Right lobe of liver (tissue), 6 donors: ENCODE measurements around the gene RAB4A. TPM values are rescaled to one million over a fixed set of nuclear protein-coding genes. Genes with fewer than 3 reads are reported as not detected.

Experiments used
- ATAC-seq, 4 donors: fragments of 200-7000 bp; cut with Tn5 transposase; one replicate each; pipeline ENCODE4 v1.9.1; 2020; ENCODE audit warnings: mild to moderate bottlenecking in 4 of 4, moderate library complexity in 4 of 4
- DNase-seq, 3 donors: peaks; one replicate each; pipeline ENCODE4 v3.0.0-alpha.2; 2020
- H3K27ac ChIP-seq, 3 donors: fragments of 200-600 bp; one replicate each; pipeline ENCODE4 v1.8.0; 2022
- H3K27me3 ChIP-seq, 2 donors: fragments of 200-600 bp; one replicate each; pipeline ENCODE4 v1.8.0; 2022
- H3K36me3 ChIP-seq, 4 donors: fragments of 200-600 bp; sonication (generic) in 1 of 4; one replicate each; pipeline versions ENCODE4 v1.5.1 to v1.8.0; 2017 to 2022; ENCODE audit warnings: control low read depth in 1 of 4
- H3K4me1 ChIP-seq, 4 donors: fragments of 200-600 bp; sonication (generic) in 1 of 4; one replicate each; pipeline versions ENCODE4 v1.5.1 to v1.8.0; 2017 to 2022; ENCODE audit warnings: control low read depth in 1 of 4
- H3K4me3 ChIP-seq, 3 donors: fragments of 200-600 bp; one replicate each; pipeline ENCODE4 v1.8.0; 2022
- H3K9me3 ChIP-seq, 4 donors: fragments of 200-600 bp; sonication (generic) in 1 of 4; one replicate each; pipeline versions ENCODE4 v1.5.1 to v1.8.0; 2017 to 2022; ENCODE audit warnings: control low read depth in 1 of 4
- POLR2A ChIP-seq: fragments of 450-650 bp; IDR thresholded peaks from one replicate; pipeline ENCODE4 v1.6.1; 2017; ENCODE audit warnings: antibody characterized with exemption, mild to moderate bottlenecking
- WGBS: methylation state at CpG from one replicate; pipeline ENCODE4 v1.1.6; 2018; ENCODE audit warnings: low coverage, low lambda C conversion rate; ENCODE audit not compliant: insufficient coverage; ENCODE audit errors: missing lambda C conversion rate; 5-methylcytosine and 5-hydroxymethylcytosine counted together
- intact Hi-C, 2 donors: fragments of 100-400 bp; cut with DNase I; formaldehyde crosslinking; loops; one replicate each; pipeline versions ENCODE4 v1.11.2 to v1.14.1; 2022
- total RNA-seq, 6 experiments: library from RNA; depleted of rRNA in 2 of 6; stranded (reverse); fragments of >200 nt in 2 of 6; fragmentation: NEBNext Ultra II Directional in 3 of 6; extraction: Animal tissue kit (Norgen Biotek cat#: 25700) in 3 of 6; gene quantifications; one replicate each; pipeline versions ENCODE4 v1.1.0 to v1.2.4, GENCODE V29; 2016 to 2023
- TF ChIP-seq, protein P1 (sequence below), 4 donors: fragments of 200-600 bp in 3 of 4; fragments of 450-650 bp in 1 of 4; IDR thresholded peaks; one replicate each; pipeline versions ENCODE4 v1.5.1 to v1.8.0; 2016 to 2022; ENCODE audit warnings: antibody characterized with exemption in 4 of 4, mild to moderate bottlenecking in 2 of 4
- donor health status: DM: no; HTN: yes; CAD: no.
- donor health status: DM: no; HTN: no; CAD: no.
- donor health status: DM: no; HTN: no; CAD: no.
- donor health status: DM: no; HTN: yes; CAD: no.
- donor health status: DM: no; HTN: yes; CAD: no.

Gene RAB4A
- total RNA-seq, 6 experiments from 2014 or later = 23.3 to 66.4 (median 50.0) TPM

DNA sequence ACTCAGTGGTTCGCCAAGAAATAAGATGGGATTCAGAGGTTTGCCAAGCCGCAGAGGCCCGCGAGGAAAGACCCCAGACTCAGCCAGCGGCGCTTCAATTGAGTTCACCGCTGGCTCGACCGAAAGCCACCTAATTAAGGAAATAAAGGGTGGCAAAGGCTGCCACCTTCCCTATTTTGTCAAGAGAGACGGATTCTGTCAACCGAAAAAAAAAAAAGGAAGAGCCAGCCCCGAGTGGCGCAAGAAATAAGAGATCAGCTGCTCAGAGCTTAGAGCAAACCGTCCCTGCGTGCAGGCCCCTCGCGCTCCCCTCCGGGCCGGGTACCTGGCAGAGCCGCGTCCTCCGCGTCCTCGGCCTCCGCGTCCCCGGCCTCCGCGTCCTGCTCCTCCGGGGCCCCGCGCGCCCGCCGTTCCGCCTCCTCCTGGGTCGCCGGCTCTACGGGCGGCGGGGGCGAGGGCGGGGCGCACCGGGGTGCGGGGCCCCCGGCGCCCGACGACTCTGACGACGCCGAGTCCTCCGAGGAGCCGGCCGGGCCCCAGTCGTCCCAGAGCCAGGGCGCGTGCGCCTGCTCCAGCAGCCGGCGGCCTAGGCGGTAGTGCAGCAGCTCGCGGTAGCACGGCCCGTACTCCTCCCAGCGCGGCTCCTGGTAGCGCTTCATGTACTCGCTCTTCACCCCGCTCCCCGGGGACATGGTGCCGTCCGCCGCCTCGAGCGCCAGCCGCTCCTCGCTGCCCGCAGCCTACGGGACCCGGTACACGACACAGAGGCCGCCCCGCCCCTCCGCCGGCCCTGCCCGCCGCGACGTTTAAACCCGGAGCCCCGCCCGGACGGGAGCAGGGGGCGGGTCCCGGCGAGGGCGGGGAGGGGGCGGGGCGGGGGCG lies 71.1 kb downstream of the RAB4A start:
- Histone ChIP-seq H3K4me3 (peak overlapping the region; percentile 98 to 99 (median 99)), H3K9me3 (no peaks in the 10 kb centered on the region), H3K36me3 (no peaks in the 10 kb centered on the region), H3K27ac (peak overlapping the region; percentile 14 to 89 (median 68)), H3K27me3 (no peaks in the 10 kb centered on the region), H3K4me1 (peaks cover 0 to 7% (median 0%) of the 10 kb centered on the region in 4 donors)
- intact Hi-C loops = no loop called here
- WGBS = 2% methylated on average over 28 of the region's 103 CpGs
- DNase-seq (peak; percentile 92 to 93 (median 92)), ATAC-seq (peak; percentile 95 to 98 (median 97))
- TF ChIP-seq, protein P1, sequence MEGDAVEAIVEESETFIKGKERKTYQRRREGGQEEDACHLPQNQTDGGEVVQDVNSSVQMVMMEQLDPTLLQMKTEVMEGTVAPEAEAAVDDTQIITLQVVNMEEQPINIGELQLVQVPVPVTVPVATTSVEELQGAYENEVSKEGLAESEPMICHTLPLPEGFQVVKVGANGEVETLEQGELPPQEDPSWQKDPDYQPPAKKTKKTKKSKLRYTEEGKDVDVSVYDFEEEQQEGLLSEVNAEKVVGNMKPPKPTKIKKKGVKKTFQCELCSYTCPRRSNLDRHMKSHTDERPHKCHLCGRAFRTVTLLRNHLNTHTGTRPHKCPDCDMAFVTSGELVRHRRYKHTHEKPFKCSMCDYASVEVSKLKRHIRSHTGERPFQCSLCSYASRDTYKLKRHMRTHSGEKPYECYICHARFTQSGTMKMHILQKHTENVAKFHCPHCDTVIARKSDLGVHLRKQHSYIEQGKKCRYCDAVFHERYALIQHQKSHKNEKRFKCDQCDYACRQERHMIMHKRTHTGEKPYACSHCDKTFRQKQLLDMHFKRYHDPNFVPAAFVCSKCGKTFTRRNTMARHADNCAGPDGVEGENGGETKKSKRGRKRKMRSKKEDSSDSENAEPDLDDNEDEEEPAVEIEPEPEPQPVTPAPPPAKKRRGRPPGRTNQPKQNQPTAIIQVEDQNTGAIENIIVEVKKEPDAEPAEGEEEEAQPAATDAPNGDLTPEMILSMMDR (IDR thresholded peaks at IDR 0.05) = no peak
- TF ChIP-seq POLR2A = peak; percentile 57

DNA sequence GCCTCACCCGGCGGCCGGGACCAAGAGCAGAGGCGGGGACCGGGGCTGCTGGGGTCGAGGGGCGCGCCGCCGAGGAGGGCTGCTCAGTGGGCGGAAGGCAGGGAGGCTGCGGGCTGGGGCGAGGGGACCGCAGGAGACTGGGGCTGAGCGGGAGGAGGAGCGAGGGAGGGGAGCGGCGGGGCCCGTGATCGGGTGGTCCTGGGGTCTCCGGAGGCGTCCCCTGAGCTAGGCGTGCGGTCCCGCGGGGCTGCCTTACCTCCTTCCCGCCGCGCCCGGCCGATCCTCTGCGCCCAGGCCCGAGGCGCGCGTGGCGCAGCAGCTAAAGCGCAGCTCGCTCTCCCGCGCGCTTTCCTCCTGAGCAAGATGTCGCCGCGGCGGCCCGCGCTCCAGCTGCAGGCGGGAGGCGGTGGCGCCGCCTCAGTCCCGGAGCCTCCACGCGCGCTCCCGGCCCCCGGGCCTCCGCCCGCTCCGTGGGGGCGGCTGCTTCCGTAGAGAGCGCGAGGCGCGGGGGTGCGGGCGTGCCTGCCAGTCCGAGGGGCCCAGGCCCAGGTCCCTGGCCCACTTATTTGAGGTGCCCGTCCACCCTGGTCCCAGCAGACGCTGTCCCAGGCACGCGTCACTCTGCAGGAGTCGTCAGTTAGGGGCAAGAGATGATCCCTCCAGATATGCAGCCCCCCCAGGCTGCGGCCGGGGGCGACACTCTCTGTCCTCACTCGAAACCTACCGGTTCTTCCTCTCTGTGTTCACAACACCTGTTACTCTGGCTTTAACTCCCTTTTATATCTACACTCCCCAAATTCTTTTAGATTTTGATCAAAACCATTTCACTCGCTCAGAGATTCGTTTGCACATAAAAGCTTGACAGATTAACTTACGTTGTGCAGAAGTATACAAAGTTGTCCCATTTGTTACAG lies 72.0 kb downstream of the RAB4A start, which contains the start of gene CCSAP:
Gene CCSAP, minus strand, starts transcription at position 392 of the 914 bp plus-strand sequence. CDS start 582 bp downstream, outside the sequence.
- Histone ChIP-seq H3K4me3 (peak within 1 kb of the TSS; percentile 98 to 99 (median 99)), H3K27me3 (no peaks in the 10 kb centered on the region), H3K9me3 (no peaks in the 10 kb centered on the region), H3K27ac (peak within 1 kb of the TSS; percentile 68 to 89 (median 73)), H3K4me1 (peaks cover 0 to 7% (median 0%) of the 10 kb centered on the region in 4 donors), H3K36me3 (no peaks in the 10 kb centered on the region)
- intact Hi-C loops = no loop called here
- no peak for TF ChIP-seq POLR2A
- TF ChIP-seq, protein P1 (IDR thresholded peaks at IDR 0.05) = peak in 1 of 4 donors; percentile 7
- ATAC-seq (peak; percentile 66 to 83 (median 75)), DNase-seq (peak in 2 of 3 donors; percentile 73)
- under 1% methylated on average over 9 of the region's 83 CpGs for WGBS

DNA sequence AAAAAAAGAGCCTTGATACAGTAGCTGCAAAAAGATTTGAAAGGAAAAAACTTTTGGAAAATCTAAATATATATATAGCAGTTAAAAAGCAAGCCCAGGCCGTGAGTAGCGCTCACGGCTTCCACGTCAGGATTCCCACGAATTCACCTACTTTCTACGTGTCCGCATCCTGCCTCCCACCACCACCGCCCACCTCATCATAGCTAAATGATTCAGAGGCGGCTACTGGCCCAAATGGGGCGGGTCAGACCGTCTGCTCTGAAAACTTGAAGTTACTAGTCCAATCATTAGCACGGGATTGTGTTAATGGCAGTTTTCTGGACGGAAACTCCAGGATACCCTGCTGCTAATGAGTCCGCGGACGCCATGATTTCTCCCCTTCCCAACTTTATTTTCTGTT lies 73.2 kb downstream of the RAB4A start:
- intact Hi-C loops = no loop called here
- no peak overlapping the region for H3K4me3 ChIP-seq
- no peaks in the 10 kb centered on the region for H3K27me3 ChIP-seq
- H3K27ac ChIP-seq = no peak overlapping the region
- ATAC-seq (no peak), DNase-seq (no peak)
- WGBS = 86% methylated on average over 16 of the region's 16 CpGs
- TF ChIP-seq, protein P1 (IDR thresholded peaks at IDR 0.05) = no peak
- TF ChIP-seq POLR2A = no peak
- H3K4me1 ChIP-seq = peaks cover 0 to 7% (median 0%) of the 10 kb centered on the region in 4 donors
- H3K36me3 ChIP-seq = no peaks in the 10 kb centered on the region
- no peaks in the 10 kb centered on the region for H3K9me3 ChIP-seq

DNA sequence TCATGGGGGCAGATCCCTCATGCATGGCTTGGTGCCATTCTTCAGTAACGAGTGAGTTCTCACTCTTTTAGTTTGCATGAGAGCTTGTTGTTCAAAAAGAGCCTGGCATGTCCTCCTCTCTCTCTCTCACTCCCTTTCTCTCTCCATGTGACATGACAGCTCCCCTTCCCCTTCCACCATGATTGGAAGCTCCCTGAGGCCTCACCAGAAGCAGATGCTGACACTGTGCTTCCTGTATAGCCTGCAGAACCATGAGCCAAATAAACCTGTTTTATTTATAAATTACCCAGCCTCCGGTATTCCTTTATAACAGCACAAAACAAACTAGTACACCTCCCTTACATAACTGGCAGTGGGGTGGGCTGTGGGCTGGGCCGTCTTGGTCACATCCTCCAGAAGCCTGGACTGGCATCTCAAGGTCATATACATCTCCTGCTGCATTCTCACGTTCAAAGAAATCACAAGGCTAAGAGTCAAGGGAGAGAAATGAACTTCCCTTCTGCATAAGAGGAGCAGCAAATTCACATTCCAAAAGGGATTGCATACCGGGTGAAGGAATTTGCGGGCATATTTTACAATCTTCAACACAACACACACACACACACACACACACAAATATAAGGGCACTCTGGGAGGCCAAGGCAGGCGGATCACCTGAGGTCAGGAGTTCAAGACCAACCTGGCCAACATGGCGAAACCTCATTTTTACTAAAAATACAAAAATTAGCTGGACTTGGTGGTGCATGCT lies 74.2 kb downstream of the RAB4A start:
- Histone ChIP-seq H3K4me3 (no peak overlapping the region), H3K27ac (no peak overlapping the region), H3K36me3 (no peaks in the 10 kb centered on the region), H3K4me1 (peaks cover 0 to 7% (median 0%) of the 10 kb centered on the region in 4 donors), H3K27me3 (no peaks in the 10 kb centered on the region), H3K9me3 (no peaks in the 10 kb centered on the region)
- DNase-seq = no peak
- intact Hi-C loops = no loop called here
- WGBS = 66% methylated on average over 4 of the region's 8 CpGs
- TF ChIP-seq, protein P1 (IDR thresholded peaks at IDR 0.05) = no peak
- no peak for TF ChIP-seq POLR2A
- no peak for ATAC-seq
